ENCODE measurements around the gene MKS1. TPM values are rescaled to one million over a fixed set of nuclear protein-coding genes. Genes with fewer than 3 reads are reported as not detected.

The MKS1 gene
- total RNA-seq, 1 experiment from 2014 or later, result 29.8 TPM

DNA sequence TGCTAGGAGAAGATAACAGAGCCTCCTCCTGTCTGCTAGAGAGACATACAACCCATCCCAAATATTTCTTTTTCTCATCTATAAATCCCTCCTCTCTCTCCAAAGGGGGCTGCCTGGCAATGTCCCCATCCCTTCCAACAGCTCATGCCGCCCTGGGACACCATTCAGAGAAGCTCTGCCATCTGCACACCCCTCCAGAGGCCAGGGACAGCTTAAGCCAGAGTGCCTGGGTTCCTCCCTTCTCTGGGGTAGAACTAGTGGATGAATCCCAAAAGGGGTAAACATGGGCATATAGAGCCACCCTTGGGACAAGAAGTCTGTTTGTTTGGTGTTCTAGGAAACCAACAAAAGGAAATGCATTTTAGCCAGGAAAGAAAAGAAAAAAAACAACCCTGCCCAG is 16.8 kb upstream of the MKS1 start:
- ChIA-PET POLR2A (interaction anchor here (1.2 to 1.6 kb wide), 2 partner anchors 14 to 17 kb away, joined by 3 to 4 read pairs; partner anchors contain the start of gene MKS1), CTCF (interaction anchor here (0.8 to 2.4 kb wide), 4 partner anchors 10 to 36 kb away, joined by 3 to 12 read pairs (median 4); no protein-coding TSS in a partner anchor), RAD21 (ENCODE audit: low non-redundant PET in 1 of 2, low total read pairs in 2 of 2, uncharacterized antibody in 2 of 2, unreplicated experiment in 2 of 2) (no interaction called here)
- Histone ChIP-seq H2AFZ (ENCODE audit: low read depth, low read length, poor library complexity, severe bottlenecking) (no peak overlapping the region), H4K20me1 (ENCODE audit: insufficient read depth) (no peaks in the 10 kb centered on the region), H3K9ac (ENCODE audit: low read length) (no peak overlapping the region), H3K4me1 (ENCODE audit: control insufficient read depth in 1 of 2, insufficient read depth in 2 of 2, low read length in 2 of 2) (peaks cover 0 to 6% of the 10 kb centered on the region in 2 experiments; a peak in 1 of 4 replicates), H3K36me3 (ENCODE audit: control insufficient read depth in 1 of 2, insufficient read depth in 2 of 2, low read length in 2 of 2) (no peaks in the 10 kb centered on the region), H3K4me2 (ENCODE audit: low read length) (no peak overlapping the region), H3K9me3 (ENCODE audit: control insufficient read depth in 1 of 2, insufficient read depth in 1 of 2, low read depth in 1 of 2, low read length in 2 of 2) (no peaks in the 10 kb centered on the region), H3K27me3 (ENCODE audit: insufficient read depth, low read length) (peaks cover 68% of the 10 kb centered on the region), H3K9me2 (ENCODE audit: insufficient read depth) (no peaks in the 10 kb centered on the region), H3K4me3 (replicated peaks in 1 of 2; ENCODE audit: low read depth in 1 of 2, low read length in 2 of 2) (no peak overlapping the region), H3K27ac (ENCODE audit: low read depth, low read length) (no peak overlapping the region), H3K79me2 (ENCODE audit: insufficient read depth, low read length) (no peaks in the 10 kb centered on the region)
- TF ChIP-seq EZH2phosphoT487 (IDR thresholded peaks at IDR 0.05; ENCODE audit: borderline replicate concordance), result no peak
- TF ChIP-seq CBX3 (IDR thresholded peaks at IDR 0.05; ENCODE audit: low read depth), result no peak
- TF ChIP-seq SIN3A (IDR thresholded peaks at IDR 0.05; ENCODE audit: low read depth), result no peak
- no peak for TF ChIP-seq POLR2AphosphoS5 (IDR thresholded peaks at IDR 0.05; ENCODE audit: low read depth, low read length)
- no peak for TF ChIP-seq EZH2 (IDR thresholded peaks at IDR 0.05)
- no peak for TF ChIP-seq JUND (IDR thresholded peaks at IDR 0.05)
- no peak for TF ChIP-seq FOSL1 (IDR thresholded peaks at IDR 0.05; ENCODE audit: low read depth)
- no peak for TF ChIP-seq ZNF274 (IDR thresholded peaks at IDR 0.05; ENCODE audit: low read depth, low read length)
- TF ChIP-seq SP1 (IDR thresholded peaks at IDR 0.05; ENCODE audit: low read depth), result no peak
- TF ChIP-seq, protein P1, sequence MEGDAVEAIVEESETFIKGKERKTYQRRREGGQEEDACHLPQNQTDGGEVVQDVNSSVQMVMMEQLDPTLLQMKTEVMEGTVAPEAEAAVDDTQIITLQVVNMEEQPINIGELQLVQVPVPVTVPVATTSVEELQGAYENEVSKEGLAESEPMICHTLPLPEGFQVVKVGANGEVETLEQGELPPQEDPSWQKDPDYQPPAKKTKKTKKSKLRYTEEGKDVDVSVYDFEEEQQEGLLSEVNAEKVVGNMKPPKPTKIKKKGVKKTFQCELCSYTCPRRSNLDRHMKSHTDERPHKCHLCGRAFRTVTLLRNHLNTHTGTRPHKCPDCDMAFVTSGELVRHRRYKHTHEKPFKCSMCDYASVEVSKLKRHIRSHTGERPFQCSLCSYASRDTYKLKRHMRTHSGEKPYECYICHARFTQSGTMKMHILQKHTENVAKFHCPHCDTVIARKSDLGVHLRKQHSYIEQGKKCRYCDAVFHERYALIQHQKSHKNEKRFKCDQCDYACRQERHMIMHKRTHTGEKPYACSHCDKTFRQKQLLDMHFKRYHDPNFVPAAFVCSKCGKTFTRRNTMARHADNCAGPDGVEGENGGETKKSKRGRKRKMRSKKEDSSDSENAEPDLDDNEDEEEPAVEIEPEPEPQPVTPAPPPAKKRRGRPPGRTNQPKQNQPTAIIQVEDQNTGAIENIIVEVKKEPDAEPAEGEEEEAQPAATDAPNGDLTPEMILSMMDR (IDR thresholded peaks at IDR 0.05 in 2 of 3, conservative IDR thresholded peaks at IDR 0.05 in 1 of 3; ENCODE audit: borderline replicate concordance in 1 of 3, insufficient read depth in 1 of 3, low read depth in 2 of 3, low read length in 2 of 3), result no peak
- no peak for TF ChIP-seq SRF (IDR thresholded peaks at IDR 0.05; ENCODE audit: low read depth)
- no peak for TF ChIP-seq CEBPB (IDR thresholded peaks at IDR 0.05; ENCODE audit: low read depth)
- TF ChIP-seq, protein P2, sequence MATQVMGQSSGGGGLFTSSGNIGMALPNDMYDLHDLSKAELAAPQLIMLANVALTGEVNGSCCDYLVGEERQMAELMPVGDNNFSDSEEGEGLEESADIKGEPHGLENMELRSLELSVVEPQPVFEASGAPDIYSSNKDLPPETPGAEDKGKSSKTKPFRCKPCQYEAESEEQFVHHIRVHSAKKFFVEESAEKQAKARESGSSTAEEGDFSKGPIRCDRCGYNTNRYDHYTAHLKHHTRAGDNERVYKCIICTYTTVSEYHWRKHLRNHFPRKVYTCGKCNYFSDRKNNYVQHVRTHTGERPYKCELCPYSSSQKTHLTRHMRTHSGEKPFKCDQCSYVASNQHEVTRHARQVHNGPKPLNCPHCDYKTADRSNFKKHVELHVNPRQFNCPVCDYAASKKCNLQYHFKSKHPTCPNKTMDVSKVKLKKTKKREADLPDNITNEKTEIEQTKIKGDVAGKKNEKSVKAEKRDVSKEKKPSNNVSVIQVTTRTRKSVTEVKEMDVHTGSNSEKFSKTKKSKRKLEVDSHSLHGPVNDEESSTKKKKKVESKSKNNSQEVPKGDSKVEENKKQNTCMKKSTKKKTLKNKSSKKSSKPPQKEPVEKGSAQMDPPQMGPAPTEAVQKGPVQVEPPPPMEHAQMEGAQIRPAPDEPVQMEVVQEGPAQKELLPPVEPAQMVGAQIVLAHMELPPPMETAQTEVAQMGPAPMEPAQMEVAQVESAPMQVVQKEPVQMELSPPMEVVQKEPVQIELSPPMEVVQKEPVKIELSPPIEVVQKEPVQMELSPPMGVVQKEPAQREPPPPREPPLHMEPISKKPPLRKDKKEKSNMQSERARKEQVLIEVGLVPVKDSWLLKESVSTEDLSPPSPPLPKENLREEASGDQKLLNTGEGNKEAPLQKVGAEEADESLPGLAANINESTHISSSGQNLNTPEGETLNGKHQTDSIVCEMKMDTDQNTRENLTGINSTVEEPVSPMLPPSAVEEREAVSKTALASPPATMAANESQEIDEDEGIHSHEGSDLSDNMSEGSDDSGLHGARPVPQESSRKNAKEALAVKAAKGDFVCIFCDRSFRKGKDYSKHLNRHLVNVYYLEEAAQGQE (IDR thresholded peaks at IDR 0.05; ENCODE audit: low read depth), result no peak
- TF ChIP-seq, protein P3, sequence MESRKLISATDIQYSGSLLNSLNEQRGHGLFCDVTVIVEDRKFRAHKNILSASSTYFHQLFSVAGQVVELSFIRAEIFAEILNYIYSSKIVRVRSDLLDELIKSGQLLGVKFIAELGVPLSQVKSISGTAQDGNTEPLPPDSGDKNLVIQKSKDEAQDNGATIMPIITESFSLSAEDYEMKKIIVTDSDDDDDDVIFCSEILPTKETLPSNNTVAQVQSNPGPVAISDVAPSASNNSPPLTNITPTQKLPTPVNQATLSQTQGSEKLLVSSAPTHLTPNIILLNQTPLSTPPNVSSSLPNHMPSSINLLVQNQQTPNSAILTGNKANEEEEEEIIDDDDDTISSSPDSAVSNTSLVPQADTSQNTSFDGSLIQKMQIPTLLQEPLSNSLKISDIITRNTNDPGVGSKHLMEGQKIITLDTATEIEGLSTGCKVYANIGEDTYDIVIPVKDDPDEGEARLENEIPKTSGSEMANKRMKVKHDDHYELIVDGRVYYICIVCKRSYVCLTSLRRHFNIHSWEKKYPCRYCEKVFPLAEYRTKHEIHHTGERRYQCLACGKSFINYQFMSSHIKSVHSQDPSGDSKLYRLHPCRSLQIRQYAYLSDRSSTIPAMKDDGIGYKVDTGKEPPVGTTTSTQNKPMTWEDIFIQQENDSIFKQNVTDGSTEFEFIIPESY (IDR thresholded peaks at IDR 0.05; ENCODE audit: extremely low read depth, insufficient replicate concordance, low read length), result no peak
- TF ChIP-seq, protein P4, sequence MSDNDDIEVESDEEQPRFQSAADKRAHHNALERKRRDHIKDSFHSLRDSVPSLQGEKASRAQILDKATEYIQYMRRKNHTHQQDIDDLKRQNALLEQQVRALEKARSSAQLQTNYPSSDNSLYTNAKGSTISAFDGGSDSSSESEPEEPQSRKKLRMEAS (IDR thresholded peaks at IDR 0.05), result no peak
- no peak for TF ChIP-seq YY1 (IDR thresholded peaks at IDR 0.05; ENCODE audit: extremely low read depth, insufficient replicate concordance, low read depth, low read length)
- no peak for TF ChIP-seq ELF1 (IDR thresholded peaks at IDR 0.05; ENCODE audit: borderline replicate concordance, low read depth)
- no peak for TF ChIP-seq EGR1 (IDR thresholded peaks at IDR 0.05; ENCODE audit: low read depth)
- TF ChIP-seq, protein P5, sequence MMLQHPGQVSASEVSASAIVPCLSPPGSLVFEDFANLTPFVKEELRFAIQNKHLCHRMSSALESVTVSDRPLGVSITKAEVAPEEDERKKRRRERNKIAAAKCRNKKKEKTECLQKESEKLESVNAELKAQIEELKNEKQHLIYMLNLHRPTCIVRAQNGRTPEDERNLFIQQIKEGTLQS (IDR thresholded peaks at IDR 0.05), result no peak
- BruUV-seq (replicated peaks), result no TSS peak
- DNase-seq (ENCODE audit: low read depth, low spot score), result no peak
- no peak for ATAC-seq
- intact Hi-C loops (cut with micrococcal nuclease), result no loop called here

All from HCT116 (cell line).